Measurements from ENCODE around the gene RASGRP4. TPM values are rescaled to one million over a fixed set of nuclear protein-coding genes. Genes with fewer than 3 reads are reported as not detected.

The RASGRP4 gene
- total RNA-seq, 1 experiment from 2014 or later = not detected

DNA sequence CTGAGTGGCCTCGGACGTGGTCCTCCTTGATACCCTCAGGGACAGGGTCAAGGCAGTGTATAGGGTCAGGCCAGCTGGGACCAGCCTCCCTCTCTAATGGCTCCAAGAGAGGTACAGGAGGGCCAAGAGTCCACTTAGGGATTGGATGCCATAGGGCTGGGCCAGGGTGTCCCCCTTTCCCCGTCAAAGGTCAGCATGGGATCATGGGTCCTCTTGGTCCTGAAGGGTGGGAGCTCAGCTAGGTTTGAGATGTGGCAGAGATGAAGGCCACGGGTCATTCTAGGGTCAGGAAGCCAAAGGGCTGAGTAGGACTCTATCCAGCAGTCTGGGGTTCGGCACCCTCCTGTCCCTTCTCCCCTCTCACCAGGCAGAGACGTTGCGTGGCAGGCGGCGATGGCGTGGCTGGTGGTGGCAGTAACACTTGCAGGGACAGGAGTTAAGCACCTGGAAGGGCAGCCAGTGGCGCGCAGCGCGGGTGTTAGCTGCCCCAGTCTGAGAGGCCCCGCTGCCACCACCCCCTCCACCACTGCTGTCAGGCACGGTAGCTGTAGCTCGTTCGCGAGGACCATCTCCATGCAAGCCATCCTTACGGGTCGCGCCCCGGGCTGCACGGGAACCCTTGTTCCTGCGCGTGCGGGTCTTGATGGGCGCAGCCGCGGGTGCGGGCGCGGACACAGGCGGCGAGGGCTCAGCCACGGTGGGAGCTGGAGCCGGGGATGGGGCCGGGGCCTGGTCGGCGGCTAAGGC lies 40.8 kb downstream of the RASGRP4 start:
- H3K9me3 ChIP-seq (ENCODE audit: low read depth, low read length, poor library complexity, severe bottlenecking) = no peaks in the 10 kb centered on the region
- H3K36me3 ChIP-seq (ENCODE audit: insufficient read depth, low read length, poor library complexity, severe bottlenecking) = peaks cover 43% of the 10 kb centered on the region
- no peak overlapping the region for H3K27ac ChIP-seq (ENCODE audit: low read depth, low read length, poor library complexity, severe bottlenecking)
- H3K27me3 ChIP-seq (replicated peaks; ENCODE audit: insufficient read depth, low read depth, low read length, poor library complexity) = no peaks in the 10 kb centered on the region
- POLR2A ChIA-PET (ENCODE audit: low non-redundant PET) = no interaction called here
- H3K4me3 ChIP-seq (ENCODE audit: low read depth, low read length, poor library complexity, severe bottlenecking) = no peak overlapping the region
- DNase-seq (ENCODE audit: low spot score) = no peak
- CTCF ChIA-PET = no interaction called here
- H3K4me1 ChIP-seq (ENCODE audit: insufficient read depth, low read length, poor library complexity, severe bottlenecking) = peaks cover 6% of the 10 kb centered on the region
- intact Hi-C loops (cut with micrococcal nuclease; ENCODE audit: unreplicated experiment) = no loop called here
- no TSS peak for BruUV-seq (replicated peaks)
- TF ChIP-seq, protein P1, sequence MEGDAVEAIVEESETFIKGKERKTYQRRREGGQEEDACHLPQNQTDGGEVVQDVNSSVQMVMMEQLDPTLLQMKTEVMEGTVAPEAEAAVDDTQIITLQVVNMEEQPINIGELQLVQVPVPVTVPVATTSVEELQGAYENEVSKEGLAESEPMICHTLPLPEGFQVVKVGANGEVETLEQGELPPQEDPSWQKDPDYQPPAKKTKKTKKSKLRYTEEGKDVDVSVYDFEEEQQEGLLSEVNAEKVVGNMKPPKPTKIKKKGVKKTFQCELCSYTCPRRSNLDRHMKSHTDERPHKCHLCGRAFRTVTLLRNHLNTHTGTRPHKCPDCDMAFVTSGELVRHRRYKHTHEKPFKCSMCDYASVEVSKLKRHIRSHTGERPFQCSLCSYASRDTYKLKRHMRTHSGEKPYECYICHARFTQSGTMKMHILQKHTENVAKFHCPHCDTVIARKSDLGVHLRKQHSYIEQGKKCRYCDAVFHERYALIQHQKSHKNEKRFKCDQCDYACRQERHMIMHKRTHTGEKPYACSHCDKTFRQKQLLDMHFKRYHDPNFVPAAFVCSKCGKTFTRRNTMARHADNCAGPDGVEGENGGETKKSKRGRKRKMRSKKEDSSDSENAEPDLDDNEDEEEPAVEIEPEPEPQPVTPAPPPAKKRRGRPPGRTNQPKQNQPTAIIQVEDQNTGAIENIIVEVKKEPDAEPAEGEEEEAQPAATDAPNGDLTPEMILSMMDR (conservative IDR thresholded peaks at IDR 0.05; ENCODE audit: low read depth, low read length) = no peak
- no peak for TF ChIP-seq EZH2 (IDR thresholded peaks at IDR 0.05; ENCODE audit: borderline replicate concordance, low read depth, low read length, poor library complexity, severe bottlenecking)

DNA sequence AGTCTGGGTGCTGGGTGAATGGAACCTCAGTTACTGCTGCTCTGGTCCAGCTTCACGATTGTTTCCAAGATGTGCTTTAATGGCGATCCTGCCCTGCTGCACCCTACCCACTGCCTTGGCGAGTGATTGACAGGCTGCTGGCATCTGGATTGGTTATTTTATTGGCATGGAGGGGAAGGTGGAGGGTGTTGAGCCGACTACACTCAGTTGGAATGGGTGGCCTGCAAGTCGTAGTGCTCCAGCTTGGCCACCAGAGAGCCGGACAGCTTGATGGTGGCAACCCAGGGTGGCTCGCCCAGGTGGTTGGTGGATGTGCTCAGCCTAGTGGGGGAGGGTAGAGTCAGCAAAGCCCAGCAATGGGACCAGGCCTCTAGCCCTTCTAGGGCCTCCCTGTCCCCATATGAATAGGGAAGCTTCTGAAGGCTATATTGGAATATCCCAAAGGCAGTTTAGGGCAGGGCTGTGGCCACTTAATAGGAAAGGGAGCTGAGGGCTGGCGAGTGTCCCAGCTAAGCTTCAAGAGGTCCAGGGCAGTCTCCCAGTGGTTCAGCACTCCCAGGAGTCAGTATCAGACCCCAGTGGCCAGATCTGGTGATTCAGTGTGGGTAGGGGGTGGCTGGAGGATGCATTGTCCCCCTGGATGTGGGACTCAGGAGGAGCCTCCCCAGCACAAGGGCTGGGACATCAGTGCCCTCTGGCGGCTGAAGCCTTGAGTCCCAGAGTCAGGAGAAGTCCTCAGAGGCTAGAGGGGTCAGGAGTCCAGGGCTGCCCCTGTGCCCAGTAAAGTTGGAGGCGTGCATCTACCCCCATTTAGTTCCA lies 41.6 kb downstream of the RASGRP4 start:
- intact Hi-C loops (cut with micrococcal nuclease; ENCODE audit: unreplicated experiment) = no loop called here
- POLR2A ChIA-PET (ENCODE audit: low non-redundant PET) = no interaction called here
- TF ChIP-seq EZH2 (IDR thresholded peaks at IDR 0.05; ENCODE audit: borderline replicate concordance, low read depth, low read length, poor library complexity, severe bottlenecking) = no peak
- TF ChIP-seq, protein P1 (conservative IDR thresholded peaks at IDR 0.05; ENCODE audit: low read depth, low read length) = no peak
- no peaks in the 10 kb centered on the region for H3K27me3 ChIP-seq (replicated peaks; ENCODE audit: insufficient read depth, low read depth, low read length, poor library complexity)
- no peak for DNase-seq (ENCODE audit: low spot score)
- H3K4me1 ChIP-seq (ENCODE audit: insufficient read depth, low read length, poor library complexity, severe bottlenecking) = peaks cover 6% of the 10 kb centered on the region
- H3K27ac ChIP-seq (ENCODE audit: low read depth, low read length, poor library complexity, severe bottlenecking) = no peak overlapping the region
- peaks cover 49% of the 10 kb centered on the region for H3K36me3 ChIP-seq (ENCODE audit: insufficient read depth, low read length, poor library complexity, severe bottlenecking)
- BruUV-seq (replicated peaks) = no TSS peak
- CTCF ChIA-PET = no interaction called here
- no peaks in the 10 kb centered on the region for H3K9me3 ChIP-seq (ENCODE audit: low read depth, low read length, poor library complexity, severe bottlenecking)
- no peak overlapping the region for H3K4me3 ChIP-seq (ENCODE audit: low read depth, low read length, poor library complexity, severe bottlenecking)

DNA sequence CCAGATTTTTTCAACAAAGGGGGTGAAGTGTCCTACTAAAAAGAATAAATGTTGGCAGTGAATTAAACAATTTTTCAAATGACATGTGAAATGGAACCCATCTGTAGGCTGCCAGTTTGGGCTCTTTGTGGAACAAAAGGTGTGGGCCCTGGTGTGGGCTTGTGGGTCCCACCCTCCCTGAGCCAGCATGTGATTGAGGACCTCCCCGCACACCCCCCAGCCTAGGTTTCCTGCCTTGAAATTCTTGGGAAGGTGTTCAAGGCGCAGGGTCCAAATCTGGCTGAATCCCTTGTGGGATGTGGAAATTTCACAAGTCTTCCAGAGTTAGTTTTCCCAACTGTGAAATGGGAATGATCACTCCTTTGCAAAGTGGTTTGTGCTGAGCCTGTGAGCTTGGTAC lies 42.3 kb downstream of the RASGRP4 start:
- H3K27ac ChIP-seq (ENCODE audit: low read depth, low read length, poor library complexity, severe bottlenecking) = no peak overlapping the region
- ChIA-PET POLR2A (ENCODE audit: low non-redundant PET) (no interaction called here), CTCF (no interaction called here)
- BruUV-seq (replicated peaks) = no TSS peak
- no peaks in the 10 kb centered on the region for H3K27me3 ChIP-seq (replicated peaks; ENCODE audit: insufficient read depth, low read depth, low read length, poor library complexity)
- DNase-seq (ENCODE audit: low spot score) = no peak
- H3K4me1 ChIP-seq (ENCODE audit: insufficient read depth, low read length, poor library complexity, severe bottlenecking) = no peaks in the 10 kb centered on the region
- peaks cover 56% of the 10 kb centered on the region for H3K36me3 ChIP-seq (ENCODE audit: insufficient read depth, low read length, poor library complexity, severe bottlenecking)
- TF ChIP-seq, protein P1 (conservative IDR thresholded peaks at IDR 0.05; ENCODE audit: low read depth, low read length) = no peak
- TF ChIP-seq EZH2 (IDR thresholded peaks at IDR 0.05; ENCODE audit: borderline replicate concordance, low read depth, low read length, poor library complexity, severe bottlenecking) = no peak
- intact Hi-C loops (cut with micrococcal nuclease; ENCODE audit: unreplicated experiment) = no loop called here
- no peaks in the 10 kb centered on the region for H3K9me3 ChIP-seq (ENCODE audit: low read depth, low read length, poor library complexity, severe bottlenecking)
- no peak overlapping the region for H3K4me3 ChIP-seq (ENCODE audit: low read depth, low read length, poor library complexity, severe bottlenecking)

Measured in A673 (cell line).